Measurements from ENCODE around the gene ADAM15.
A peak's percentile ranks its signal among the peaks of the same experiment; 100 is the strongest.

ADAM15 gene

GRCh38 chr1:155014709-155015508, 36.2 kb upstream of the ADAM15 start:
- no peak for DNase-seq (ENCODE audit: low read depth)
- H3K4me3 ChIP-seq (ENCODE audit: low read depth, low read length): no peak overlapping the region
- TF ChIP-seq CTCF (IDR thresholded peaks at IDR 0.05; ENCODE audit: low read depth, low read length) (no peak), POLR2A (IDR thresholded peaks at IDR 0.05; ENCODE audit: extremely low read depth, insufficient read length) (no peak), MAX (IDR thresholded peaks at IDR 0.05; ENCODE audit: low read depth, low read length) (no peak)

- no peak for DNase-seq (ENCODE audit: low read depth)
These were observed 35.4 kb upstream of the ADAM15 start for GRCh38 chr1:155015527-155016230.

GRCh38 chr1:155016231-155016831, 34.8 kb upstream of the ADAM15 start:
- TF ChIP-seq MYC (IDR thresholded peaks at IDR 0.05; ENCODE audit: low read depth, low read length) (no peak), POLR2A (IDR thresholded peaks at IDR 0.05; ENCODE audit: extremely low read depth, insufficient read length) (no peak), CTCF (IDR thresholded peaks at IDR 0.05; ENCODE audit: low read depth, low read length) (no peak), MAX (IDR thresholded peaks at IDR 0.05; ENCODE audit: low read depth, low read length) (no peak)
- peak; percentile 25 for DNase-seq (ENCODE audit: low read depth)
- no peak overlapping the region for H3K4me3 ChIP-seq (ENCODE audit: low read depth, low read length)

More at GRCh38 chr1:155015527-155016230, 35.4 kb upstream of the ADAM15 start:
- TF ChIP-seq POLR2A (IDR thresholded peaks at IDR 0.05; ENCODE audit: extremely low read depth, insufficient read length) (no peak), MYC (IDR thresholded peaks at IDR 0.05; ENCODE audit: low read depth, low read length) (no peak), CTCF (IDR thresholded peaks at IDR 0.05; ENCODE audit: low read depth, low read length) (no peak), MAX (IDR thresholded peaks at IDR 0.05; ENCODE audit: low read depth, low read length) (no peak)
- H3K4me3 ChIP-seq (ENCODE audit: low read depth, low read length): no peak overlapping the region

- peak overlapping the region; percentile 46 for H3K4me3 ChIP-seq (ENCODE audit: low read depth, low read length)
- TF ChIP-seq CTCF (IDR thresholded peaks at IDR 0.05; ENCODE audit: low read depth, low read length) (peak; percentile 99), POLR2A (IDR thresholded peaks at IDR 0.05; ENCODE audit: extremely low read depth, insufficient read length) (no peak), MYC (IDR thresholded peaks at IDR 0.05; ENCODE audit: low read depth, low read length) (no peak), MAX (IDR thresholded peaks at IDR 0.05; ENCODE audit: low read depth, low read length) (peak; percentile 65; the same call in 1 of the 2 replicates)
- peak; percentile 95 for DNase-seq (ENCODE audit: low read depth)
These were observed 33.8 kb upstream of the ADAM15 start for GRCh38 chr1:155017041-155017945.

- no peak for TF ChIP-seq MAX (IDR thresholded peaks at IDR 0.05; ENCODE audit: low read depth, low read length)
- TF ChIP-seq POLR2A (IDR thresholded peaks at IDR 0.05; ENCODE audit: extremely low read depth, insufficient read length): peak; percentile 15
- H3K4me3 ChIP-seq (ENCODE audit: low read depth, low read length): peak overlapping the region; percentile 46
- DNase-seq (ENCODE audit: low read depth): no peak
These were observed 33.2 kb upstream of the ADAM15 start for GRCh38 chr1:155017946-155018316.
